ENCODE data around the gene CHAMP1.

CHAMP1 gene

GRCh38 chr13:114272977-114273376, 41.3 kb upstream of the CHAMP1 start:
- TF ChIP-seq CTCF (IDR thresholded peaks at IDR 0.05; ENCODE audit: low read depth, low read length) = no peak
- H3K4me3 ChIP-seq (replicated peaks in 1 of 2; ENCODE audit: low read depth in 2 of 2, low read length in 2 of 2) = no peak overlapping the region
- DNase-seq (ENCODE audit: low read depth in 2 of 2) = no peak

- no peak for TF ChIP-seq CTCF (IDR thresholded peaks at IDR 0.05; ENCODE audit: low read depth, low read length)
- H3K4me3 ChIP-seq (replicated peaks in 1 of 2; ENCODE audit: low read depth in 2 of 2, low read length in 2 of 2) = no peak overlapping the region
- peak in 1 of 2 donors; percentile 19 for DNase-seq (ENCODE audit: low read depth in 2 of 2)
These were observed 39.0 kb upstream of the CHAMP1 start for GRCh38 chr13:114275304-114275703.

- no peak overlapping the region for H3K4me3 ChIP-seq (replicated peaks in 1 of 2; ENCODE audit: low read depth in 2 of 2, low read length in 2 of 2)
- no peak for TF ChIP-seq CTCF (IDR thresholded peaks at IDR 0.05; ENCODE audit: low read depth, low read length)
- DNase-seq (ENCODE audit: low read depth in 2 of 2) = no peak
These were observed 35.2 kb upstream of the CHAMP1 start for GRCh38 chr13:114279146-114279545.

GRCh38 chr13:114279758-114280355, 34.4 kb upstream of the CHAMP1 start:
- H3K4me3 ChIP-seq (replicated peaks in 1 of 2; ENCODE audit: low read depth in 2 of 2, low read length in 2 of 2) = no peak overlapping the region
- TF ChIP-seq CTCF (IDR thresholded peaks at IDR 0.05; ENCODE audit: low read depth, low read length) = no peak
- no peak for DNase-seq (ENCODE audit: low read depth in 2 of 2)

- DNase-seq (ENCODE audit: low read depth in 2 of 2) = peak; percentile 95 to 96
- peak within 1 kb of the TSS; percentile 60 to 74 for H3K4me3 ChIP-seq (replicated peaks in 1 of 2; ENCODE audit: low read depth in 2 of 2, low read length in 2 of 2)
- no peak for TF ChIP-seq CTCF (IDR thresholded peaks at IDR 0.05; ENCODE audit: low read depth, low read length)
These were observed 32.8 kb upstream of the CHAMP1 start, which contains the start of gene UPF3A for GRCh38 chr13:114281351-114282040. Gene UPF3A (plus strand): TSS chr13:114281601. CDS start chr13:114281640, 39 bp downstream.

- H3K4me3 ChIP-seq (replicated peaks in 1 of 2; ENCODE audit: low read depth in 2 of 2, low read length in 2 of 2) = peak overlapping the region; percentile 60 to 74
- peak; percentile 79 for DNase-seq (ENCODE audit: low read depth in 2 of 2)
- TF ChIP-seq CTCF (IDR thresholded peaks at IDR 0.05; ENCODE audit: low read depth, low read length) = no peak
These were observed 32.1 kb upstream of the CHAMP1 start for GRCh38 chr13:114282041-114282670.
